ENCODE results near the gene PRDM16. TPM values are rescaled to one million over a fixed set of nuclear protein-coding genes. Genes with fewer than 3 reads are reported as not detected.

Gene PRDM16
- total RNA-seq, 1 experiment from 2014 or later: 1.6 TPM

DNA sequence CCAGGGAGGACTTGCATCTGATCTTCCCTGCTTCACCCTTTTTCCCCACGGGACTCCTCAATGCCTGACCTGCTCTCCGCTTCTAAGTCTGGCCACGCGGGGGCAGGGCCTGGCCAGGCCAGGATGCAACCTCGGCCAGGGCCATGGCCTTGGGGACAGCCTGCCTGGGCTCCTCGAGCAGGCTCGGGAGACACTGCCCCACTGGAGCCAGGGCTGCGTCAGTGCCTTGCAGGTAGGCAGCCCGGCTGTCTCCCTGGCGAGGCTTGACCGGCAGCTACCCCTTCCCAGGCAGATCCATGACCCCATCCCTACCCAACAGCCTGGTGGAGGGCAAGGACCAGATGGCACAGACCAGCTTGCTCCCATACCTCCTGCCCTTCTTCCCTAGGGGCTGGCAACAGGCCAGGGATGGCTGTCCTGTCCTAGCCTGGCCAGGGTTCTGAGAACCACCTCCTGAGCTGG lies 2.7 kb upstream of the PRDM16 start (continued):
- TF ChIP-seq FOXP4 (CRISPR knock-in tag; IDR thresholded peaks at IDR 0.05) (no peak), GRHL2 (CRISPR knock-in tag; IDR thresholded peaks at IDR 0.05; ENCODE audit: insufficient replicate concordance, severe bottlenecking) (no peak), RORB (CRISPR knock-in tag; IDR thresholded peaks at IDR 0.05) (no peak)
- TF ChIP-seq, protein P1, sequence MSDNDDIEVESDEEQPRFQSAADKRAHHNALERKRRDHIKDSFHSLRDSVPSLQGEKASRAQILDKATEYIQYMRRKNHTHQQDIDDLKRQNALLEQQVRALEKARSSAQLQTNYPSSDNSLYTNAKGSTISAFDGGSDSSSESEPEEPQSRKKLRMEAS (CRISPR knock-in tag; IDR thresholded peaks at IDR 0.05): 0 out of 2 replicates have a peak, but pooled peaks have one; percentile 13

GRCh38 chr1:3066826-3067225 lies 2.2 kb upstream of the PRDM16 start:
- H3K4me1 Mint-ChIP-seq: peaks cover 7% of the 10 kb centered on the region
- H3K27ac Mint-ChIP-seq: no peak overlapping the region
- ATAC-seq (no peak), DNase-seq (ENCODE audit: low spot score) (no peak)
- ChIA-PET POLR2A (no interaction called here), CTCF (interaction anchor here (0.6 to 2.6 kb wide), 6 partner anchors 54 to 779 kb away, joined by 3 to 22 read pairs (median 4); no protein-coding TSS in a partner anchor)
- peaks cover 86% of the 10 kb centered on the region for H3K27me3 Mint-ChIP-seq (ENCODE audit: low read depth)
- TF ChIP-seq, protein P2, sequence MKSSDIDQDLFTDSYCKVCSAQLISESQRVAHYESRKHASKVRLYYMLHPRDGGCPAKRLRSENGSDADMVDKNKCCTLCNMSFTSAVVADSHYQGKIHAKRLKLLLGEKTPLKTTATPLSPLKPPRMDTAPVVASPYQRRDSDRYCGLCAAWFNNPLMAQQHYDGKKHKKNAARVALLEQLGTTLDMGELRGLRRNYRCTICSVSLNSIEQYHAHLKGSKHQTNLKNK (CRISPR knock-in tag; IDR thresholded peaks at IDR 0.05): no peak
- TF ChIP-seq, protein P3, sequence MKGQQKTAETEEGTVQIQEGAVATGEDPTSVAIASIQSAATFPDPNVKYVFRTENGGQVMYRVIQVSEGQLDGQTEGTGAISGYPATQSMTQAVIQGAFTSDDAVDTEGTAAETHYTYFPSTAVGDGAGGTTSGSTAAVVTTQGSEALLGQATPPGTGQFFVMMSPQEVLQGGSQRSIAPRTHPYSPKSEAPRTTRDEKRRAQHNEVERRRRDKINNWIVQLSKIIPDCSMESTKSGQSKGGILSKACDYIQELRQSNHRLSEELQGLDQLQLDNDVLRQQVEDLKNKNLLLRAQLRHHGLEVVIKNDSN (CRISPR knock-in tag; IDR thresholded peaks at IDR 0.05): no peak
- TF ChIP-seq E2F4 (CRISPR knock-in tag; IDR thresholded peaks at IDR 0.05; ENCODE audit: borderline replicate concordance, low read depth): no peak
- no peak for TF ChIP-seq ZNF423 (CRISPR knock-in tag; IDR thresholded peaks at IDR 0.05)
- no peak for TF ChIP-seq MXD4 (CRISPR knock-in tag; IDR thresholded peaks at IDR 0.05; ENCODE audit: borderline replicate concordance)
- TF ChIP-seq E2F5 (CRISPR knock-in tag; IDR thresholded peaks at IDR 0.05): no peak
- TF ChIP-seq NR2C2 (CRISPR knock-in tag; IDR thresholded peaks at IDR 0.05): no peak
- no peaks in the 10 kb centered on the region for H3K36me3 Mint-ChIP-seq
- no peaks in the 10 kb centered on the region for H3K9me3 Mint-ChIP-seq
- H3K4me3 Mint-ChIP-seq: no peak overlapping the region

GRCh38 chr1:3067301-3067670 lies 1.7 kb upstream of the PRDM16 start:
- Mint-ChIP-seq H3K9me3 (no peaks in the 10 kb centered on the region), H3K4me1 (peaks cover 12% of the 10 kb centered on the region), H3K27ac (no peak overlapping the region), H3K4me3 (peak overlapping the region; percentile 61), H3K27me3 (ENCODE audit: low read depth) (peaks cover 86% of the 10 kb centered on the region), H3K36me3 (no peaks in the 10 kb centered on the region)
- ChIA-PET CTCF (interaction anchor here (0.6 to 2.6 kb wide), 5 partner anchors 54 to 780 kb away, joined by 3 to 22 read pairs (median 3); no protein-coding TSS in a partner anchor), POLR2A (no interaction called here)
- DNase-seq (ENCODE audit: low spot score) (peak; percentile 27), ATAC-seq (no peak)
- no peak for TF ChIP-seq TEAD1 (CRISPR knock-in tag; IDR thresholded peaks at IDR 0.05)
- 0 out of 2 replicates have a peak, but pooled peaks have one; percentile 11 for TF ChIP-seq HMGXB4 (CRISPR knock-in tag; IDR thresholded peaks at IDR 0.05)
